ENCODE data around the gene IL12RB2.

DNA sequence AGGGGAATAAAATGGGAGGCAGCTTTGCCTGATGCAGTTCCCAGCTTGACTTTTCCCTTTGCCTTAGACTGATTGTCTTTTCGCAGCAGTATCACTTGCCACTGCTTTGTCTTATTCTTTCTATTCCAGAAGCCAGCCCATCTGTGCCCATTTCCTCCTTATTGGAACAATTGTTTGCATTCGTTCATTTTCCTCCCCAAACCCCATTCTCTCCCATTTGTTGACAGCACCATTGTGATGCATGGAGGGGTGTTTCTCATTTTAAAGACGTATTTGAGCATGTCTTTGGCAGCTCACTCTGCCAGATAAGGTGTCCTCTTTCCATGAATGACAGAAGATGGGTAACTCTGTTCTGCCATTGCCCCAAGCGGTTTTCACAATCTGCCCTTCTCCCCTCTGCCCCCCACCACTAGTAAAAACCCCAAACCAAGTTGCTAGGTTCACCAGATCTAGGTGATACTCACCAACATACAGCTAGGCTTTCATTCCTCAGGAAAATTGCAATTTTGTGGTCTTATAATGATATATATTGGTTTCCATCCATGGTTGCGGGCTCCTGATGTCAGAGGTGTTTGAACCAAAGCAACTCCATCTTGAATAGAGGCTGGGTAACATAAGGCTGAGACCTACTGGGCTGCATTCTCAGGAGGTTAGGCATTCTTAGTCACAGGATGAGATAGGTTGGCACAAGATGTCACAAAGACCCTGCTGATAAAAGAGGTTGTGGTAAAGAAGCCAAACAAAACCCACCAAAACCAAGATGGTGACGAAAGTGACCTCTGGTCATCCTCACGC is 91.7 kb downstream of the IL12RB2 start:
- TF ChIP-seq, protein P1, sequence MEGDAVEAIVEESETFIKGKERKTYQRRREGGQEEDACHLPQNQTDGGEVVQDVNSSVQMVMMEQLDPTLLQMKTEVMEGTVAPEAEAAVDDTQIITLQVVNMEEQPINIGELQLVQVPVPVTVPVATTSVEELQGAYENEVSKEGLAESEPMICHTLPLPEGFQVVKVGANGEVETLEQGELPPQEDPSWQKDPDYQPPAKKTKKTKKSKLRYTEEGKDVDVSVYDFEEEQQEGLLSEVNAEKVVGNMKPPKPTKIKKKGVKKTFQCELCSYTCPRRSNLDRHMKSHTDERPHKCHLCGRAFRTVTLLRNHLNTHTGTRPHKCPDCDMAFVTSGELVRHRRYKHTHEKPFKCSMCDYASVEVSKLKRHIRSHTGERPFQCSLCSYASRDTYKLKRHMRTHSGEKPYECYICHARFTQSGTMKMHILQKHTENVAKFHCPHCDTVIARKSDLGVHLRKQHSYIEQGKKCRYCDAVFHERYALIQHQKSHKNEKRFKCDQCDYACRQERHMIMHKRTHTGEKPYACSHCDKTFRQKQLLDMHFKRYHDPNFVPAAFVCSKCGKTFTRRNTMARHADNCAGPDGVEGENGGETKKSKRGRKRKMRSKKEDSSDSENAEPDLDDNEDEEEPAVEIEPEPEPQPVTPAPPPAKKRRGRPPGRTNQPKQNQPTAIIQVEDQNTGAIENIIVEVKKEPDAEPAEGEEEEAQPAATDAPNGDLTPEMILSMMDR (conservative IDR thresholded peaks at IDR 0.05; ENCODE audit: low read depth in 2 of 2): no peak
- TF ChIP-seq, protein P2, sequence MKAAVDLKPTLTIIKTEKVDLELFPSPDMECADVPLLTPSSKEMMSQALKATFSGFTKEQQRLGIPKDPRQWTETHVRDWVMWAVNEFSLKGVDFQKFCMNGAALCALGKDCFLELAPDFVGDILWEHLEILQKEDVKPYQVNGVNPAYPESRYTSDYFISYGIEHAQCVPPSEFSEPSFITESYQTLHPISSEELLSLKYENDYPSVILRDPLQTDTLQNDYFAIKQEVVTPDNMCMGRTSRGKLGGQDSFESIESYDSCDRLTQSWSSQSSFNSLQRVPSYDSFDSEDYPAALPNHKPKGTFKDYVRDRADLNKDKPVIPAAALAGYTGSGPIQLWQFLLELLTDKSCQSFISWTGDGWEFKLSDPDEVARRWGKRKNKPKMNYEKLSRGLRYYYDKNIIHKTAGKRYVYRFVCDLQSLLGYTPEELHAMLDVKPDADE (IDR thresholded peaks at IDR 0.05): no peak
- no peak for TF ChIP-seq POLR2AphosphoS5 (IDR thresholded peaks at IDR 0.05; ENCODE audit: low read depth)
- TF ChIP-seq STAT1 (IDR thresholded peaks at IDR 0.05; ENCODE audit: unreplicated experiment): no peak
- no peak for TF ChIP-seq CREB1 (CRISPR knock-in tag; IDR thresholded peaks at IDR 0.05; ENCODE audit: low read depth)
- TF ChIP-seq JUNB (IDR thresholded peaks at IDR 0.05; ENCODE audit: unreplicated experiment): no peak
- no peak for TF ChIP-seq EZH2 (IDR thresholded peaks at IDR 0.05; ENCODE audit: low read depth, unreplicated experiment)
